ENCODE data around the gene L3MBTL4.

The L3MBTL4 gene

GRCh38 chr18:5967007-5967406 lies 447.7 kb downstream of the L3MBTL4 start:
- no peak for DNase-seq

DNA sequence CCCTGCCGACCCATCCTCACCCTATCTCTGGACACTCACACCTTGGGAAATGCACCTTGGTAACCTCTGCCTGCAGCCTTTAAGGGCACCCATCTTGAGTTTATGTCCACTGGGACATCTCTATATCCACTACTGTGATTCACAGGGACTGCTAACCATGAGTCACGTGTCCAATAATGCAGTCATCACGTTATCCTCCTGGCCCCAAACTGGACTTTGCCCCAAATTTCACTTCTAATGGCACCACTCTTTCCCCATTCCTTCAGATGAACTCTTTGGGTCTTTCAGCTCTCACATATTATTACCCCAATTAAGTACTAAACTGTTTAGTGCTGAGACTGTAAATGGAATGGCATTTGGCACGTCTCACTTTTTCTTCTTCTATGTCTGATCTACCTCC lies 448.2 kb downstream of the L3MBTL4 start:
- DNase-seq: no peak

GRCh38 chr18:5964996-5965395 lies 449.7 kb downstream of the L3MBTL4 start:
- peak in 2 of 56 donors; percentile 8 to 39 for DNase-seq

- no peak for DNase-seq
Observed at GRCh38 chr18:5964596-5964995, 450.1 kb downstream of the L3MBTL4 start.

- no peak for DNase-seq
Observed at GRCh38 chr18:5964108-5964507, 450.6 kb downstream of the L3MBTL4 start.

GRCh38 chr18:5963267-5963666 lies 451.4 kb downstream of the L3MBTL4 start:
- DNase-seq: no peak

DNA sequence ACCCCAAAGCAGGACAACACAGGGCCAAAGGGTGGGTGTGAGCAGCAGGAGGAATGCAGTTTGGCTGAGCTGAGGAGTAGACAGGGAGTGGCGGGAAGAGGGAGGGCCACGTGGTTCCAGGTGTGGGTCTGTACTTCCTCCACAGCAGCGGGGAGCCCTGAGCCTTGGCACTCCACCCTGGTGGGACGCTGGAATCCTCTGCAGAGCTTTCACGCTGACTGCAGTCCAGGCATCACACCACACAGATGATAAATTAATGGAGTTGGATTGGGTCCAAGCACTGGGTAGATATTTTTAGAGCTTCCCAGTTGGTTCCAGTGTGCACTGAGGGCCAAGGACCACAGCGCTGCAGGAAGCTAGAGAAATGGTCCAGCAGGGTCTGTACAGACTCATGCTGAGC lies 452.3 kb downstream of the L3MBTL4 start:
- DNase-seq: no peak

- DNase-seq: no peak
Observed at GRCh38 chr18:5961828-5962150, 452.9 kb downstream of the L3MBTL4 start.

DNA sequence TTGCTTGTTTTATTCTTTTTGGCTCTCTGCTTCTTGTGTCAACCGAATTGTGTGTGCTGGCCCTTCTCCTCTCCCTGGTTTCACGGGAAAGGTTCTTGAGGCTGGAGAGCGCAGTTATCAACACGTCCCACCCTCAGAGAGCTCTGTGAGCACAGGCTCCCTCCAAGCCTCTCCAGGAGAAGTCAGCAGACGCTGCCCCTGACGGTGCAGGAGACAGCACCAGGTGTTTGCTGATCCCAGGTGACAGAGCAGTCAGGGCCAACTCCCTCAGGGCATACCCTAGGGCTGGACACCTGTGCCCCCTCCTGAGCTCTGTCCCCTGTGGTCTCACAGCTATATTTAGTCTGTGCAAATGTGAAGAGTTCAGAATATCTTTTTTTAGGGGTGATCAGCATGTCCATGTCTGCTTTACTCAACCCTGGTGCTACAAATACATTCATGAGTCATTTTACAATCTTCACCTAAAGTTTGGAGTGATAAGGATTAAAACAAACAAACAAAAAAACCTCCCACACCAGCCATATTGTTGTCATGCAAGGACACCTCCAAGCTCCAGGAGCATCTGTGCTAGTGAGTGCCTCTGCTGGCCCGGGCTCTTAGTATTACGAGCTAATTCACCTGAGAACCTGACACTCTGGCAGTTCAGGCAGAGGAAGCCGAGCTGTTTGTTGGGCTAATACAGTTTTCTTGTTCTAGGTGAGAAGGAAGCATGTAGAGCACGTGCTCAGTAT lies 453.4 kb downstream of the L3MBTL4 start:
- no peak for DNase-seq

DNA sequence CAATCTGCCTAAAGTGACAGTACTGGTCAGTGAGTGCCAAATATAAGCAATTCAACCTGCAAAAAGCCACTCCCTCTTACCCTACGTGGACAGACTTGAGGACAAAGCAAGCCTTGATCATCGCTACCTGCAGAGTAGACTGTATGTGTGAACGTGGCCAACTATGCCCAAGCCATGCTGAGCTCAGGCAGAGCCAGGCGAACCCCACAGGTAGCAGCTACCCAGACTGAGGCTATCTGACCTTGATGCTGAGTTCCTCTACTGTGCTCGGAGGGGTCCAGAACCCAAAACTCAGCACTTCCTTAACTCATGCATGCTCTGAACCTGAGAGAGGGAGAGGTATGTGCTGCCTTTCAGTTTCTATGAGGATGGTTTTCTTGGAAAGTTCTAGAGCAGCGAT lies 455.9 kb downstream of the L3MBTL4 start:
- DNase-seq: no peak

DNA sequence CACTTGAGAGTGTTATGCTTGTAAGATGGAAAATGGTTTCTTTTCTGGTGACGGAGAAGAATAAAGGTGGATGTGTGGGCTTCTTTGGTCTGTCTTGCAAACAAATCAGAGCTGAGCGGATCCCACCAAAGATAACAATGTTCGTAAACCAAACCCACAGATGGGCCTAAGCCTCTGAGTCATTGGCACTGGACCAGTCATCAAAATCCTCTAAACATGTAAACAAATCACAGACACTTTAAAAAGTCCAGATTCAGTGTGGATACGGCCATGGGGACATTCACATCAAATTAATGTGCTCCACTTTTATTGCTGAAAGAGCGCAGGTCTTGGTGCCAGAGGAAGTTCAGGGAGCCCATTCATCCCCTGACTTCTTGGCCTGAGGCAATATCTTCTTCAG lies 458.9 kb downstream of the L3MBTL4 start:
- no peak for DNase-seq

DNA sequence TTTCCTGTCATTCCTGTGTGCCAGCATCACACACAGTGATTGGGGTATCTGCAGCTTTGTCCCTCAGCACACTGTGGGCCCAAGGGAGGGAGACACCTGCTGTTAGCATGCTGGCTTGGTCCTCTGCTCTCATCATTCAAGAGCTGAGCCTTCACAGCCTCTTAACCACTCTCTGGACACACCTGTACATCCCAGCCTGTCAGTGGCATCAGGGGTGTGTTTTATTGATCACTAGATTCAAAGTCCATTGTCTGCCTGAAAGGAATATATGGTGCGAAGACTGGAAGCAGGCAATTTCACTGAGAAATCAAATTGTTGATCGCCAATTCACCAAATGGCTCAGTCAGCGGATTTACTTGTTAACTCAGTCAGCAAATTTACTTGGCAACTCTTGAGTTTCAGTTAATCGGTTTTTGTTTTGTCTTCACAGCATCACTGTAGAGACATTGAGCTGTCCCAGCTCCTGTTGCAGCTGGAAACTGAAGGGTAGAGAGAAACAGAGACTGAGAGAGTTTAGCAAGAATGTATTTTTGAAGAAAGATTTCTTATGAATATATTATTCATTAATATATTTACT lies 463.1 kb downstream of the L3MBTL4 start:
- DNase-seq: no peak

- DNase-seq: no peak
Observed at GRCh38 chr18:5948781-5949180, 465.9 kb downstream of the L3MBTL4 start.

DNA sequence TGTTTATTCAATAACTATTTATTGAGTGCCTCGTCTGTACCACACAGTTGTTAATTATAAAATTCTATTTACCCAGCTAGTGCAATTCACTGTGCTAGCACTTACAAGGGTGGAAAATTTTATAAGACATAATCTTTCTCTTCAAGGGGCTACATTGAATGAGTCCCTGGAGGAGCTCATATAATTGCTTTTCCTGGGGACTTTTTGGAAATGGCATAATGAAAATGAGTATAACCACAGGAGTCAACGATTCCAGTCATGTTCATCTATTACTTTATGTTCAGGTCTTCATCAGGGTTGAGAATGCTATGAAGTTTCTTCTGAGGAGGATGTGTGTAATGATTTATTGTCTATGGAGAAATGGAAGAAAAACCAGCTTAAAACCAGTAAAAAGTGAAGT lies 466.5 kb downstream of the L3MBTL4 start:
- no peak for DNase-seq

- no peak for DNase-seq
Observed at GRCh38 chr18:5944448-5944847, 470.3 kb downstream of the L3MBTL4 start.

DNA sequence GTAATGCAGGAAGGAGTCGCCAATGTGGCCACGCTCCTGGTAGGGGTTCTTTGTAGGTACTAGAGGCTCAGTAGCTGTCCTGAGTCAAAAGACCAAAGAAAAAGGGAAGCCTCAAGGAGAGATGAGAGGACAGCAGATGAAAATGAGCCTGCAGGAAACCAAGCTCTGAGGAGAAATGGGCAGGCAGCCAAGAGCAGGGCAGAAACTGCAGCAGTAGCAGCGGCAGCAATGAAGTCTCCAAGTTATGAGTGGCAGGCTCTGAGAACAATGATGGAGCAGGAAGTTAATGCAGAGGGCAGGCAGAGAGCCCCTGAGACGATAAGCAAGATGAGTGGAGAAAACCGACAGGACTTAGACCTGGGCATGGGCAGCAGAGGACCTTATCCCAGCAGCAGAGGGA lies 471.2 kb downstream of the L3MBTL4 start:
- peak in 5 of 56 donors; percentile 5 to 16 (median 8) for DNase-seq

DNA sequence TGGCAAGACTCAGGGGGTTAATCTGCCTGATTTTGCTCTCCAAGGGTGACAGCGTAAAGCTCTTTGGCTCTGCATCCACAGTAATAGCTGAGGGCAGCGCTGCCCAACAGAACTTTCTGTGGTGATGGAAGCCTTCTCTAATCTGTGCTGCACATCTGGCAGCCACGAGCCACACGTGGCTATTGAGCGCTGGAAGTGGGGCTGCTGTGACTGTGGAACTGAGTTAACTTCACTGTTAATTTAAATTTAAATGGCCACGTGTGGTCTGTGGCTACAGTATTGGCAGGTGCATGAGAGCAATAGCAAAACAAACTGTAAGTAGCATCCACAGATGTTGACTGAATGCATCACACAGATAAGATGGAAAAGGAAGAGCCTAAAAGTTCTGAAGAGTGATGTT lies 472.1 kb downstream of the L3MBTL4 start:
- peak in 1 of 56 donors; percentile 7 for DNase-seq

- no peak for DNase-seq
Observed at GRCh38 chr18:5941890-5942289, 472.8 kb downstream of the L3MBTL4 start.

GRCh38 chr18:5939801-5940667 lies 474.7 kb downstream of the L3MBTL4 start:
- no peak for DNase-seq

- no peak for DNase-seq
Observed at GRCh38 chr18:5937795-5938194, 476.9 kb downstream of the L3MBTL4 start.

DNA sequence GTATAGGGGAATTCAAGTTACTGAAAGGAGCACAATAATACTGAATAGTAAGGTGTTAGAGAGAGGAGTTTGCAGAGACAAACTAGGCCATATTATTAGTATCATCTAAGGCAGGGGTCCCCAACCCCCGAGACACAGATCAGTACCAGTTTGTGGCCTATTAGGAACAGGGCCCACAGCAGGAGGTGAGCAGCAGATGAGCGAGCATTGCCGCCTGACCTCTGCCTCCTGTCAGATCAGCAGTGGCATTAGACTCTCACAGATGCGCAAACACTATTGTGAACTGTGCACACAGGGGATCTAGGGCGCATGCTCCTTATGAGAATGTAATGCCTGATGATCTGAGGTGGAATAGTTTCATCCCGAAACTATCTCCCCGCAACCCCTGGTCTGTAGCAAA lies 477.6 kb downstream of the L3MBTL4 start:
- DNase-seq: no peak

DNA sequence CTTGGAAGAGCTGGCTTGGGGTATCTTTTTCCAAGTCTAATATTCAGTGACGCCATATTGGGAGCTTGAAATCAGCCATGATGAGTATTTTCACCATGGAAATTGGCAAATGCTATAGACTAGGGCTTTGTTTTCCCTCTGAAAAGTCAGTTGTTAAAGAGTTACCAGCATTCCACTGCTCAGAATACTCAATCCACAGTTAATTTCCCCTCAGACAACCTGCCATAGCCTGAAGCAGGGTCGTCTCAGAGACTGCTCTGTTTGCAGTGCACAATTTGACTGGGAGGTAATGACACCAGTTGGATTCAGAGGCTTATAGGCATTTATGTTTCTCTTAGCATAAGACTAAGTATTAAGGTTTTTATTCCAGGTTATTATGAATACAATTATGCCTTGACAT lies 483.9 kb downstream of the L3MBTL4 start:
- no peak for DNase-seq

Data from nucleus accumbens (tissue), 56 donors.